ENCODE data around the gene CSF1.
"Not testable (repeated sequence)": the region's sequence is repeated elsewhere in the genome, so short reads cannot be mapped to it uniquely, and the experiment has no call there.

CSF1 gene

DNA sequence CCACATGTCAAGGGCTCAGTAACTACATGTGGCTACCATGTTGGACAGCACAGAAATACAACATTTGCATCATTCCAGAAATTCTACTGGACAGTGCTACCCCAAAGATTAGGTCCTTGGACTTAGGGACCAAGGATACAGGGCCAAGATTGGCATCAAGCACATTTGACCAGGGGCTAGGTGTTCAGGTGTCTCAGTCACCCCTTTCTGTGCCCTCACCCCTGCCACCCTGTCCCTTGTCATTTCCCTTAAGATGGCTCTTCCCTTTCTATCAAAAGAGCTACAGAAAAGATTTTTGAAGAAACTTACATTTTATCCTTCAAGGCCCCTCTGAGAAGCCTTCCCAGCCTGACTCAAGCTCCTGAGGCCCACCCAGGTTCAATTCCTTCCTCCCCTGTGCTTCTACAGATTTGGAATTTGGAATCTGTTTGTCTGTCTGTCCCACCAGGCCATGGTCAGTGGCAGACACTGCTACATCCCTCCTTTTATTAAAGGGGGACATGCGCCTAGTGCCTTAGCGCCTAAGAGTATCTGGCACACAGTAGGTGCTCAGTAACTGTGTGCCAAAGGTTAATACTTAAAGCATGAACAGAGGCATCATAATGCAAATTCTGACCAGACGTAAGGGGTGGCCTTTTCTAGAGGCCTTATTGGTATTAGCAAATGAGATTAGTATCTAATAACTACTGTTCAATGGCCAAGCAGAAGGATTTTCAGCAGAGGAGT lies 21.4 kb downstream of the CSF1 start:
- H3K27me3 Mint-ChIP-seq, result no peaks in the 10 kb centered on the region
- peaks cover 14 to 16% of the 10 kb centered on the region in 2 donors for H3K9me3 Mint-ChIP-seq
- peak overlapping the region in 1 of 2 donors; percentile 38 for H3K27ac Mint-ChIP-seq

DNA sequence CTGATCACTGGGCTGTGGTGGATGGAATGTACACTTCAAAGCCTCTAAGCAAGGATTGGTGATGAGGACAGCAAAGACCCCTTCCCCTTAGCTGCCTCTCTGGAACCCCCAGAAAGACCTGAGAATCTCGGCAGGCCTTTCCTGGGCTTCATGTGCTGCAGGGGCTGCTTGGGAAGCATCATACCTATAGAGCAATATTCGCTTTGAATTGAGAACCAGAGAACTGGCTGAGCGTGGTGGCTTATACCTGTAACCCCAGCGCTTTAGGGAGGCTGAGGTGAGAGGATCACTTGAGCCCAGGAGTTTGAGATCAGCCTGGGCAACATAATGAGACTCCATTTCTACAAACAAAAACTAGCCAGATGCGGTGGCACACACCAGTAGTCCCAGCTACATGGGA lies 22.0 kb downstream of the CSF1 start:
- Mint-ChIP-seq H3K4me1 (peaks cover 8% of the 10 kb centered on the region), H3K4me3 (no peak overlapping the region), H3K27ac (no peak overlapping the region), H3K9me3 (peaks cover 18 to 21% of the 10 kb centered on the region in 2 donors), H3K27me3 (no peaks in the 10 kb centered on the region)
- DNase-seq (no peak), ATAC-seq (no peak)

More for the DNA sequence above, 21.4 kb downstream of the CSF1 start:
- ATAC-seq (no peak), DNase-seq (no peak)
- Mint-ChIP-seq H3K4me1 (peaks cover 8% of the 10 kb centered on the region), H3K4me3 (no peak overlapping the region)

GRCh38 chr1:109933856-109934711 lies 23.4 kb downstream of the CSF1 start:
- DNase-seq (no peak), ATAC-seq (peak; percentile 32)
- Mint-ChIP-seq H3K27me3 (no peaks in the 10 kb centered on the region), H3K4me3 (no peak overlapping the region), H3K9me3 (peaks cover 20 to 23% of the 10 kb centered on the region in 2 donors), H3K27ac (peak overlapping the region in 1 of 2 donors; percentile 48), H3K4me1 (peaks cover 8% of the 10 kb centered on the region)

- H3K4me1 Mint-ChIP-seq, result peaks cover 8% of the 10 kb centered on the region
- peak overlapping the region in 1 of 2 donors; percentile 75 for H3K27ac Mint-ChIP-seq
- ATAC-seq, result no peak
- H3K9me3 Mint-ChIP-seq, result peaks cover 20 to 23% of the 10 kb centered on the region in 2 donors
- no peak for DNase-seq
- no peaks in the 10 kb centered on the region for H3K27me3 Mint-ChIP-seq
- no peak overlapping the region for H3K4me3 Mint-ChIP-seq
Measured at GRCh38 chr1:109935451-109935900, 24.8 kb downstream of the CSF1 start.

DNA sequence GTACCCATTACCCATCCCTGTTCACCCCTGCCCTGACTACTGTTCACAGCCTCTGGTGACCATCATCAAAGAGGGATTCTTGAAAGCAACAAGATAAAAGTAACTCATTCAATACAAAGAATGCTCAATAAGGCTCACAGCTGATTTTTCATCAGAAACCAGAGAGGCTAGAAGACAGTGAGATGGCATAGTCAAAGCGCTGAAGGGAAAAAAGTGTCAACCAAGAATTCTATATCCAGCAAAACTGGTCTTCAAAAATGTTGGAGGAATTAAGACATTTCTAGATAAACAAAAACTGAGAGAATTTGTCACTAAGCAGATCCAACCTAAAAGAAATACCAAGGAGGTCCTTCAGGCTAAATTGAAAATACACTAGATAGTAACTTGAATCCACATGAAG lies 27.1 kb downstream of the CSF1 start:
- no peak for DNase-seq
- no peaks in the 10 kb centered on the region for H3K27me3 Mint-ChIP-seq
- no peak for ATAC-seq
- peaks cover 8% of the 10 kb centered on the region for H3K4me1 Mint-ChIP-seq
- H3K9me3 Mint-ChIP-seq, result peaks cover 20 to 23% of the 10 kb centered on the region in 2 donors
- no peak overlapping the region for H3K27ac Mint-ChIP-seq
- H3K4me3 Mint-ChIP-seq, result no peak overlapping the region

DNA sequence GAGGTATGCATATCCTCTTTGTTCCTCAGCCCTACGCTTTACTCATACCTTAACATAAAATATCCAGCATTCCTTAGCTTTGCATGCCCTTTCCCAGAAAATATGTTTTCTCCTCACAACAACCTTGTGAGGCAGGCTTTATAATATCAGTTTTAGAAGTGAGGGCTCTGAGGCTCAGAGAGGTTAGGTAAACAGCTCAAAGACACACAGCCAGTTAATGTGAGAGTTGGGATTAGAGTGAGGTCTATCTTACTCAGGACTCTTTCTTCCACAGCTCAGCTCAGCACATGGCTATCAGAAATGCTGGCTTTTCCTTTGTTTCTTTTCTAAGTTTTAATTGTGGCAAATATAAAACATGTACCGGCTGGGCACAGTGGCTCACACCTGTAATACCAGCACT lies 27.9 kb downstream of the CSF1 start:
- ATAC-seq, result no peak
- peaks cover 5% of the 10 kb centered on the region for H3K4me1 Mint-ChIP-seq
- H3K27ac Mint-ChIP-seq, result no peak overlapping the region
- H3K4me3 Mint-ChIP-seq, result no peak overlapping the region
- DNase-seq, result no peak
- H3K9me3 Mint-ChIP-seq, result peaks cover 20 to 23% of the 10 kb centered on the region in 2 donors
- H3K27me3 Mint-ChIP-seq, result no peaks in the 10 kb centered on the region

DNA sequence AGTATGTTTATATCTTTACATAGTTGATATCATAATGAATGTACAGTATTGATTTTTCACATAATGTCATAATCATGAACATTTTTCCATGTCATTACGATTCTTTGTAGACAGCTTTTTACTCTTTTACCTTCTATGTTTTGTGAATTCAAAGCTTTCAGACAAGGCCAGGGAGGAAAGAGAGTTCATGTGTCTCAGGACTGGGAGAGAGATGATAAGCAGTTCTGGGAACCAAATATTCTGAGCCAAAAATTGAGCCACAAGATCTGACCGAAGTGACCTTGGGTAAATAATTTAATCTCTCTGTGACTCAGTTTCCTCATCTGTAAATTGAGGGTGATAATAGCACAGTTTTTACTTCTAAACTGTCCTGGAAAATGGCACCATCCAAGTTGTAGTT lies 31.8 kb downstream of the CSF1 start:
- Mint-ChIP-seq H3K27me3 (no peaks in the 10 kb centered on the region), H3K4me1 (peaks cover 6% of the 10 kb centered on the region), H3K27ac (no peak overlapping the region), H3K9me3 (peaks cover 9 to 11% of the 10 kb centered on the region in 2 donors), H3K4me3 (no peak overlapping the region)
- no peak for DNase-seq
- no peak for ATAC-seq

- Mint-ChIP-seq H3K4me1 (peaks cover 13% of the 10 kb centered on the region), H3K4me3 (no peak overlapping the region), H3K27me3 (no peaks in the 10 kb centered on the region), H3K27ac (peak overlapping the region in 1 of 2 donors; percentile 63), H3K9me3 (peaks cover 4 to 6% of the 10 kb centered on the region in 2 donors)
- DNase-seq, result no peak
- ATAC-seq, result no peak
Measured at GRCh38 chr1:109944541-109944940, 33.9 kb downstream of the CSF1 start.

- H3K4me3 Mint-ChIP-seq, result no peak overlapping the region
- H3K9me3 Mint-ChIP-seq, result peaks cover 4 to 6% of the 10 kb centered on the region in 2 donors
- no peak for ATAC-seq
- DNase-seq, result no peak
- no peak overlapping the region for H3K27ac Mint-ChIP-seq
- H3K4me1 Mint-ChIP-seq, result peaks cover 13% of the 10 kb centered on the region
- no peaks in the 10 kb centered on the region for H3K27me3 Mint-ChIP-seq
Measured at GRCh38 chr1:109946511-109946910, 35.9 kb downstream of the CSF1 start.

- peaks cover 4 to 6% of the 10 kb centered on the region in 2 donors for H3K9me3 Mint-ChIP-seq
- H3K4me3 Mint-ChIP-seq, result no peak overlapping the region
- no peak for DNase-seq
- H3K27me3 Mint-ChIP-seq, result no peaks in the 10 kb centered on the region
- H3K27ac Mint-ChIP-seq, result no peak overlapping the region
- no peak for ATAC-seq
- peaks cover 13% of the 10 kb centered on the region for H3K4me1 Mint-ChIP-seq
Measured at GRCh38 chr1:109947582-109948284, 37.1 kb downstream of the CSF1 start.

DNA sequence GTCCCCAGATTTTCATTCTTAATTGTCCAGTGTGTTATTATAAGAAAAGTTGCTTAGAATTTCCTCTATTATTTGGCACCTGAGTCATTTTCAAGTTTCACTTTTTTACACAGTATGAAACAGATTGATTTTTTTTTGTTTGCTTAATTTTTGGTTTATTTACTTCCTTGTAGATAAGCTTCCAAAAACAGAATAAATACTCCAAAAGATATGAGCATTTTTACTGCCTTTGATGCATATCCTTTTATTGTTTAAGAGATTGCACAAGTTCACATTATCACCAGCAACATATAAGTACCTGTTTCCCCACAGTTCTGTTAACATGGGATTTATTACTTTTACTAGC lies 37.6 kb downstream of the CSF1 start:
- Mint-ChIP-seq H3K9me3 (peaks cover 4 to 6% of the 10 kb centered on the region in 2 donors), H3K27me3 (no peaks in the 10 kb centered on the region), H3K27ac (no peak overlapping the region), H3K4me3 (no peak overlapping the region), H3K4me1 (peaks cover 13% of the 10 kb centered on the region)
- ATAC-seq (no peak), DNase-seq (no peak)

DNA sequence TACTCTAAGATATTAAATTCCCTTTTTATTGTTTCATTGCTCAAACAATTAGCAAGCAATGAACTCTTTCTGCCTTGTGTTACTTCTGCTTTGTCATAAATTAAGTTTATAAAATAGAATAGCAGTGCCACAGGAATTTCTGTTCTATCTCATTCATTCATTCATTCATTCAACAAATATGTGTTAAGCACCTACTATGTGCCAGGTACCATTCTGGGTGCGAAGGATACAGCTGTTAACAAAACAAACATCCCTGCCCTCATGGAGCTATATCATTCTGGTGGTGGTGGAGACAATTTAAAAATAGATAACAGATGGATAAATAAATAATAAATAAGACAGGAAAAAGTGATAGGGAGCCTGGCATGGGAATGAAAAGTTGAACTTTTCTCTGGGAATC lies 39.4 kb downstream of the CSF1 start:
- H3K27me3 Mint-ChIP-seq, result no peaks in the 10 kb centered on the region
- no peak overlapping the region for H3K27ac Mint-ChIP-seq
- ATAC-seq, result no peak
- no peak overlapping the region for H3K4me3 Mint-ChIP-seq
- peaks cover 2 to 6% of the 10 kb centered on the region in 2 donors for H3K9me3 Mint-ChIP-seq
- no peak for DNase-seq
- peaks cover 7% of the 10 kb centered on the region for H3K4me1 Mint-ChIP-seq

- H3K9me3 Mint-ChIP-seq, result peaks cover 0 to 6% of the 10 kb centered on the region in 2 donors
- H3K27ac Mint-ChIP-seq, result no peak overlapping the region
- peaks cover 7% of the 10 kb centered on the region for H3K4me1 Mint-ChIP-seq
- H3K4me3 Mint-ChIP-seq, result no peak overlapping the region
- ATAC-seq (no peak), DNase-seq (no peak)
- no peaks in the 10 kb centered on the region for H3K27me3 Mint-ChIP-seq
Measured at GRCh38 chr1:109950509-109950908, 39.9 kb downstream of the CSF1 start.

DNA sequence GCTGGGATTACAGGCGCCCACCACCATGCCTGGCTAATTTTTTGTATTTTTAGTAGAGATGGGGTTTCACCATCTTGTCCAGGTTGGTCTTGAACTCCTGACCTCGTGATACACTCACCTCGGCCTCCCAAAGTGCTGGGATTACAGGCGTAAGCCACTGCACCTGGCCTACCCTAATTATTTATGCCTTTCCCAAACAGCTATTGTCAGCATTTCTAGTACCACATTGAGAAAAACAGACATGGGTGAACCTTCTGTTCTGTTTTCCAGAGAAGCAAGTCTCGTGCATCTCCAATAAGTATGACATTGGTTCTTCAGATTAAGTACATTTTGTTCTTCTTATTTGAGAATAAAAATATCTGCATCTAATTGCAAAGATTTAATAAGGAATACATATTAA lies 40.9 kb downstream of the CSF1 start:
- not testable (repeated sequence) for H3K9me3 Mint-ChIP-seq, H3K27ac Mint-ChIP-seq, ATAC-seq, DNase-seq, H3K4me1 Mint-ChIP-seq, H3K4me3 Mint-ChIP-seq, H3K27me3 Mint-ChIP-seq

DNA sequence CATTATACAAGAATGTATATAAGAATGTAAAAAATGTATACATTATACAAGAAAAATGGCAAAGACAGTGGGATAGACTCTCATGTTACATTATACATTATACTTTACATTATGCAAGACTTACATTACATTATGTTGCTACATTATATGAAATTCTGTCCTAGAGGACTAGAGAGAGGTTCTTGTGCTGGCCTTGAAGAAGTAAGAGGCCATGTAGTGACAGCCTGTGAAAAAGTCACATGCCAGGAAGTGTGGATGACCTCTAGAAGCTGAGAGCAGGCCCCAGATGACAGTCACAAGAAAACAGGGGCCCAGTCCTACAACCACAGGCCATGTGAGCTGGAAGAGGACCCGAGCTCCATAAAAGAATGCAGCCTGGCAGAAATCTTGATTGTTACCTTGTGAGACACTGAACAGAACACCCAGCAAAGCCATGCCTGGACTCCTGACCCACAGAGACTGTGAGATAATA lies 43.4 kb downstream of the CSF1 start:
- no peak overlapping the region for H3K27ac Mint-ChIP-seq

DNA sequence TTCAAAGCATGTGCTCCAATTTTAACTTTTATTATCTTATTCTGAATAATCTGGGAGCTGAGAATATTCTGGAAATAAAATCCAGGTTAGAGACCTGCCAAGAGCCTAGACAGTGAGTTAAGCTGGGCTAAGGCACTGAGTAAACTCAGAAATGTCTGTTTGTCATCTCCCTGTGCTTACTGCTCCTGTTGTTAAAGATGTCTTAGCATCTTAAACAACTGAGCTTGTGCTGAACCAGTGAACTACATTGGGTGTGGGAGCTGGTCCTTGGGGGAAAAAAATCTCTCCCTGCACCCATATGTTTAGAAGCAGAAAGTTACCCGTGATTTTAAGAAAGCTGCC lies 49.0 kb downstream of the CSF1 start:
- no peak for ATAC-seq
- H3K9me3 Mint-ChIP-seq, result no peaks in the 10 kb centered on the region
- H3K4me3 Mint-ChIP-seq, result no peak overlapping the region
- no peaks in the 10 kb centered on the region for H3K27me3 Mint-ChIP-seq
- no peaks in the 10 kb centered on the region for H3K4me1 Mint-ChIP-seq
- no peak overlapping the region for H3K27ac Mint-ChIP-seq
- DNase-seq, result no peak

More for the DNA sequence above, 43.4 kb downstream of the CSF1 start:
- Mint-ChIP-seq H3K4me3 (no peak overlapping the region), H3K4me1 (no peaks in the 10 kb centered on the region), H3K9me3 (no peaks in the 10 kb centered on the region), H3K27me3 (no peaks in the 10 kb centered on the region)
- ATAC-seq (no peak), DNase-seq (no peak)

All from stimulated activated naive CD8-positive, alpha-beta T cell treated with anti-CD3 and anti-CD28 coated beads, Interleukin-15, amount 100 ng/mL, for 72 hours (primary cell).